ENCODE measurements around the gene TMEM52. TPM values are rescaled to one million over a fixed set of nuclear protein-coding genes. Genes with fewer than 3 reads are reported as not detected.

Gene TMEM52
- total RNA-seq, 2 donors from 2014 or later: 6.0 to 6.3 TPM

- peak overlapping the region; percentile 36 for H3K27ac Mint-ChIP-seq
Observed at GRCh38 chr1:1872329-1872994, 46.6 kb downstream of the TMEM52 start.

GRCh38 chr1:1869469-1869868, 49.6 kb downstream of the TMEM52 start:
- WGBS, 2 experiments (ENCODE audit: insufficient coverage in 1 of 2, insufficient read length in 1 of 2): 40 to 97% methylated on average over 1 to 4 of the region's 4 CpGs
- no peaks in the 10 kb centered on the region for H3K9me3 ChIP-seq (ENCODE audit: control insufficient read depth, low read length)
- H3K27ac Mint-ChIP-seq: peak overlapping the region; percentile 32
- H3K4me1 Mint-ChIP-seq: peaks cover 7% of the 10 kb centered on the region
- H3K27me3 Mint-ChIP-seq (ENCODE audit: insufficient read depth): no peaks in the 10 kb centered on the region
- H3K4me3 ChIP-seq (ENCODE audit: low read length): no peak overlapping the region
- no peak overlapping the region for H3K4me3 Mint-ChIP-seq
- peaks cover 60% of the 10 kb centered on the region for H3K36me3 ChIP-seq (ENCODE audit: control insufficient read depth, insufficient read depth, low read length)
- H3K27me3 ChIP-seq (ENCODE audit: control insufficient read depth, insufficient read depth, low read length, poor library complexity, severe bottlenecking): no peaks in the 10 kb centered on the region
- H3K36me3 Mint-ChIP-seq (ENCODE audit: low read depth): peaks cover 49% of the 10 kb centered on the region
- DNase-seq: no peak
- TF ChIP-seq CTCF (conservative IDR thresholded peaks at IDR 0.05): no peak
- no peak overlapping the region for H3K9ac ChIP-seq (ENCODE audit: extremely low read depth, low read length, poor library complexity, severe bottlenecking)
- H3K4me1 ChIP-seq (ENCODE audit: control insufficient read depth, insufficient read depth, low read length): no peaks in the 10 kb centered on the region
- peaks cover 6% of the 10 kb centered on the region for H3K9me3 Mint-ChIP-seq
- H3K27ac ChIP-seq (ENCODE audit: low read depth, low read length): no peak overlapping the region

More at GRCh38 chr1:1872329-1872994, 46.6 kb downstream of the TMEM52 start:
- Histone ChIP-seq H3K4me3 (ENCODE audit: low read length) (no peak overlapping the region), H3K4me1 (ENCODE audit: control insufficient read depth, insufficient read depth, low read length) (no peaks in the 10 kb centered on the region), H3K9me3 (ENCODE audit: control insufficient read depth, low read length) (peaks cover 17% of the 10 kb centered on the region), H3K27ac (ENCODE audit: low read depth, low read length) (no peak overlapping the region), H3K36me3 (ENCODE audit: control insufficient read depth, insufficient read depth, low read length) (peaks cover 76% of the 10 kb centered on the region), H3K27me3 (ENCODE audit: control insufficient read depth, insufficient read depth, low read length, poor library complexity, severe bottlenecking) (no peaks in the 10 kb centered on the region), H3K9ac (ENCODE audit: extremely low read depth, low read length, poor library complexity, severe bottlenecking) (no peak overlapping the region)
- H3K4me1 Mint-ChIP-seq: peaks cover 7% of the 10 kb centered on the region
- no peak overlapping the region for H3K4me3 Mint-ChIP-seq
- no peak for TF ChIP-seq CTCF (conservative IDR thresholded peaks at IDR 0.05)
- H3K9me3 Mint-ChIP-seq: peaks cover 21% of the 10 kb centered on the region
- DNase-seq: no peak
- peaks cover 66% of the 10 kb centered on the region for H3K36me3 Mint-ChIP-seq (ENCODE audit: low read depth)
- H3K27me3 Mint-ChIP-seq (ENCODE audit: insufficient read depth): no peaks in the 10 kb centered on the region
- WGBS, 2 experiments (ENCODE audit: insufficient coverage in 1 of 2, insufficient read length in 1 of 2): 94 to 95% methylated on average over 8 to 10 of the region's 11 CpGs

Other genes starting within 250 kb of the TMEM52 start
- 10 to 100 TPM; 51.2 to 56.9 TPM for gene SLC35E2B, start 226.5 kb downstream of the TMEM52 start, total RNA-seq
- 10 to 100 TPM; 61.0 to 62.1 TPM for gene CDK11A, start 194.9 kb downstream of the TMEM52 start, total RNA-seq
- gene NADK, start 140.8 kb downstream of the TMEM52 start, total RNA-seq: 10 to 100 TPM; 75.2 to 81.6 TPM
- gene GNB1, start 28.2 kb downstream of the TMEM52 start, total RNA-seq: 100 to 1,000 TPM; 369 to 371 TPM
- gene CALML6, start 4.0 kb downstream of the TMEM52 start, total RNA-seq: 1 to 10 TPM in 1 of 2 donors, under 1 TPM in 1; 0.89 to 1.4 TPM
- gene CFAP74, start 84.5 kb upstream of the TMEM52 start, total RNA-seq: under 1 TPM; 0.58 to 0.75 TPM
- gene GABRD, start 100.1 kb upstream of the TMEM52 start, total RNA-seq: not detected
- gene PRKCZ, start 131.1 kb upstream of the TMEM52 start, total RNA-seq: 10 to 100 TPM; 49.9 to 68.5 TPM